SK-N-MC (cell line): ENCODE data around the gene EIF1B.

Experiments
- DNase-seq: peaks from one replicate; pipeline ENCODE4 v3.0.0-alpha.2; 2011; ENCODE audit warnings: low read depth, low spot score
- H3K27ac ChIP-seq: fragments of 200-600 bp; sonication (generic); 2 replicates; pipeline ENCODE4 v1.5.1; 2016; ENCODE audit warnings: mixed run types
- H3K36me3 ChIP-seq: fragments of 200-600 bp; sonication (generic); 2 replicates; pipeline ENCODE4 v1.6.1; 2017; ENCODE audit warnings: antibody characterized with exemption, low read length, mixed read lengths; ENCODE audit not compliant: insufficient read depth
- H3K4me3 ChIP-seq: fragments of 200-600 bp; sonication (generic); 2 replicates; pipeline ENCODE4 v1.5.1; 2016
- H3K9ac ChIP-seq: fragments of 200-600 bp; sonication (generic); 2 replicates; pipeline ENCODE4 v1.8.0; 2017; ENCODE audit warnings: mixed run types, mixed read lengths; ENCODE audit not compliant: insufficient read length
- H3K9me3 ChIP-seq: fragments of 200-600 bp; sonication (generic); 2 replicates; pipeline ENCODE4 v1.6.1; 2017; ENCODE audit warnings: low read depth, mild to moderate bottlenecking, antibody characterized with exemption, low read length, moderate library complexity, mixed read lengths
- EZH2 ChIP-seq: fragments of 200-600 bp; sonication (generic); IDR thresholded peaks from one replicate; pipeline ENCODE4 v1.6.1; 2017; ENCODE audit warnings: antibody characterized with exemption
- FOXP2 ChIP-seq: optimal IDR thresholded peaks from 2 replicates; pipeline ENCODE3; 2011; ENCODE audit warnings: mild to moderate bottlenecking, moderate library complexity; ENCODE audit not compliant: insufficient read depth; ENCODE audit errors: extremely low read length, control extremely low read depth
- POLR2AphosphoS5 ChIP-seq: IDR thresholded peaks from 2 replicates; pipeline ENCODE4 v1.6.1; 2012; ENCODE audit warnings: mild to moderate bottlenecking, low read depth, low read length, borderline replicate concordance

Gene EIF1B

DNA sequence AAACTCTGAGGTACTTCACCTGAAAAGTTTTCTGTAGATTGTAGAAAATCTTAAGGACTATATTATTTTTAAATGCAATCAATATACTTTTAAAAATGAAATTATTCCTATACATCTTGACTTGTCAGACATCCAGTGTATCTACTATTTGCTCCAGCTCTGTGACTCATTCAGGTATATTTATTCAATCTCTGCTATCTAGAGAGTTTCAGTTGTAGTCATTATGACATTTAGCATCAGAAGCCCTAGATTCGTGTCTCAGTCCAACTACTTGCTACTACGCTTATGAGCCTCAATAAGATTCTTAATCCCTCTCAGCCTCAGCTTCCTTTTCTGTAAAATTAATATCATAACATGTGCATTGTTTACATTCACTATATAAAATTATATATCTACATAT lies 22.3 kb upstream of the EIF1B start:
- no peaks in the 10 kb centered on the region for H3K36me3 ChIP-seq
- no peak overlapping the region for H3K4me3 ChIP-seq
- no peak for TF ChIP-seq EZH2
- TF ChIP-seq FOXP2 = no peak
- no peak for TF ChIP-seq POLR2AphosphoS5
- no peaks in the 10 kb centered on the region for H3K9me3 ChIP-seq
- H3K27ac ChIP-seq = no peak overlapping the region
- DNase-seq = no peak
- no peak overlapping the region for H3K9ac ChIP-seq

- DNase-seq = no peak
- no peaks in the 10 kb centered on the region for H3K36me3 ChIP-seq
- no peaks in the 10 kb centered on the region for H3K9me3 ChIP-seq
- no peak overlapping the region for H3K4me3 ChIP-seq
- H3K27ac ChIP-seq = no peak overlapping the region
- TF ChIP-seq FOXP2 (no peak), EZH2 (no peak), POLR2AphosphoS5 (no peak)
- no peak overlapping the region for H3K9ac ChIP-seq
Measured at GRCh38 chr3:40290396-40290795, 19.1 kb upstream of the EIF1B start.

DNA sequence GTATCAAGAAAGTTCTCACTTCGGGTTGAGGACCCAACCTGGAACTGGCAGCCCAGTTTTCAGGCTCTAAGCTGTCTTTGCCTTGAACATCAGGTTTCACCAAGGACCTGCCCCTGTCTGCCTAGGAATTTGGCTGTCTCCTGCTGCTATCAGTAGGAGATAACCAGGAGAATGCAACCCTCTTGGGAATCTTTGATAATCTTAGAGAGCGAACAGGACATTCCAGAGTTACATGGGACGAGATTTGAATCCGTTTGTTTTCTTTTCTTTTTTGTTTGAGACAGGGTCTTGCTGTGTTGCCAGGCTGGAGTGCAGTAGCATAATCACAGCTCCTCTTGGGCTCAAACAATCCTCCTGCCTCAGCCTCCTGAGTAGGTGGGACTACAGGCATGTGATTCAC lies 18.0 kb upstream of the EIF1B start:
- DNase-seq = no peak
- Histone ChIP-seq H3K36me3 (no peaks in the 10 kb centered on the region), H3K9me3 (no peaks in the 10 kb centered on the region), H3K9ac (no peak overlapping the region), H3K4me3 (no peak overlapping the region), H3K27ac (no peak overlapping the region)
- TF ChIP-seq EZH2 (no peak), POLR2AphosphoS5 (no peak), FOXP2 (no peak)

DNA sequence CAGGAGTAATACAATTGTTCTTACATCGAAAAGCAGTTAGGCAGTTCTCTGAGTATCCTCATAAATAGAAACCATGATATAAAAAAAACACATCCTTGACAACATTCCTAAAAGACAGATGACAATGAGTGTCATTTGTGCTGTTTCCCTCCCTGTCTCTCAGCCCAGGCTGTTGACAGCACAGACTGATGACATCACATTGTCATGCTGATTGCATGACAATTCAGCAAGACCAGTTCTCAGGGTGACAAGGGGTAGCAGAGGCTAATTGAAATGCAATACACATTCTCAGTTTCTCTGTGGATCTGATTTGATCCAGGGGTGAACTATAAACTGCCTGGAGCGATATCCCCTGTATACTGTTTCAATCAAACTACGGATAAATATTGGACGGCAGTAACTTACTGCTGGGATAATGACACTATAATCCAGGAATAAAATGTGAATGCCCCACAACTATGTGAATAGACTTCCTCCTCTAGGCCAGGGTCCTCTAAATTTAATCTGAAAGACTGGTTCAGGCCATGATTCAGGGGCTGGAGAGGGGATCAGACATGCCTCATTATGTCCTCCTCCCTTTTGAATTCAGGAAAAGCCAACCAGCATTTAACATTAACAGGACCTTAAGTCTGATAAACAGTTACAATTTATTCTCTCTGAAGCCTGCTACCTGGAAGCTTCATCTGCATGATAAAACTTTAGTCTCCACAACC lies 16.7 kb upstream of the EIF1B start:
- Histone ChIP-seq H3K27ac (no peak overlapping the region), H3K4me3 (no peak overlapping the region)
- TF ChIP-seq FOXP2 = no peak
- no peak for TF ChIP-seq POLR2AphosphoS5
- TF ChIP-seq EZH2 = no peak

DNA sequence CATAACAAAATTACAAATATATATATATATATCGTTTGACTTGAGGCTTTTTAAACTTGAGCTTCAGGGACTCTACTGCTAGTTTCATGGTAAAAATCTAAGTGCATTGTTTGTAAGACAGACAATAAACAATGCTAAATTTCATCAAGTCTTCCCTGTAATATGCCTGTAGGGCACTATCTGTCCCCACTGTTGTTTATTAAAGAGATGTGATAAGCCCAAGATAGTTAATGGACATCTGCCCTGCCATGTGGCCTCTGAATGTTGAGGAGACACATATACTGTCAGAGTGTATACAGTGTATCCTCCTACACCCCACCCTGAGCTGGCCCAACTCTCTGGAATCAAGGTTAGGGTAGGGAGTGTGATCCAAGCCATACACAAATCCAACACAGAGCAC lies 15.1 kb upstream of the EIF1B start:
- TF ChIP-seq POLR2AphosphoS5 = no peak
- TF ChIP-seq FOXP2 = no peak
- TF ChIP-seq EZH2 = no peak
- no peak overlapping the region for H3K9ac ChIP-seq
- DNase-seq = no peak
- no peak overlapping the region for H3K27ac ChIP-seq
- no peaks in the 10 kb centered on the region for H3K36me3 ChIP-seq
- no peaks in the 10 kb centered on the region for H3K9me3 ChIP-seq
- no peak overlapping the region for H3K4me3 ChIP-seq

More for the DNA sequence above, 16.7 kb upstream of the EIF1B start:
- Histone ChIP-seq H3K36me3 (no peaks in the 10 kb centered on the region), H3K9ac (no peak overlapping the region), H3K9me3 (no peaks in the 10 kb centered on the region)
- no peak for DNase-seq

GRCh38 chr3:40298075-40298474 lies 11.4 kb upstream of the EIF1B start:
- DNase-seq = no peak
- H3K27ac ChIP-seq = no peak overlapping the region
- H3K9me3 ChIP-seq = no peaks in the 10 kb centered on the region
- H3K36me3 ChIP-seq = no peaks in the 10 kb centered on the region
- H3K9ac ChIP-seq = no peak overlapping the region
- no peak overlapping the region for H3K4me3 ChIP-seq
- TF ChIP-seq FOXP2 = no peak
- TF ChIP-seq POLR2AphosphoS5 = no peak
- TF ChIP-seq EZH2 = no peak

DNA sequence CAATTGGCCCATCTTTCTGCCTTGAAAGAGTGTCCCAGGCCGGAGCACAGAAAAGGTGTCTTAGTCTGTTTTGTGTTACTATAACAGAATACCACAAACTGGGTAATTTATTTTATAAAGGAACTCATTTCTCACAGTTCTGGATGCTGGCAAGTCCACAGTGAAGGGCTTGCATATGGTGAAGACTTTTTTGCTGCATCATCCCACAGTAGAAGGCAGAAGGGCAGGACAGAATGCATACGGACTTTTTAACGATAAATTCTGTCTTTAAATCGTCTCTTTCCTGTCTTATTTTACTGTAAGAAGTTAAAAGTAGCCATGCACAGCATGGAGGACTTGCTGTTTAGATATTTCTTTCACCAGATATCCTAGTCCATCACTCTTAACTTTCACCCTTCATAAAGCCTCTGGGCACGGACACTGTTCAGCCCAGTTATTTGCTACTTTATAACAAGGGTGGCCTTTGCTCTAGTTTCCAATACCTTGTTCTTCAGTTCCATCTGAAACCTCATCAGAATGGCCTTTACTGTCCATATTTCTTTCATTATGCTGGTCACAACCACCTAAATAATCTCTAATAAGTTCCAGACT lies 10.3 kb upstream of the EIF1B start:
- Histone ChIP-seq H3K27ac (no peak overlapping the region), H3K9me3 (no peaks in the 10 kb centered on the region), H3K9ac (no peak overlapping the region), H3K4me3 (no peak overlapping the region), H3K36me3 (no peaks in the 10 kb centered on the region)
- DNase-seq = no peak
- TF ChIP-seq EZH2 = no peak
- no peak for TF ChIP-seq FOXP2
- TF ChIP-seq POLR2AphosphoS5 = no peak

- DNase-seq = no peak
- H3K4me3 ChIP-seq = no peak overlapping the region
- no peak overlapping the region for H3K9ac ChIP-seq
- H3K27ac ChIP-seq = no peak overlapping the region
- H3K36me3 ChIP-seq = no peaks in the 10 kb centered on the region
- TF ChIP-seq POLR2AphosphoS5 = no peak
- TF ChIP-seq FOXP2 = no peak
- TF ChIP-seq EZH2 = no peak
- H3K9me3 ChIP-seq = no peaks in the 10 kb centered on the region
Measured at GRCh38 chr3:40299721-40300335, 9.7 kb upstream of the EIF1B start.

DNA sequence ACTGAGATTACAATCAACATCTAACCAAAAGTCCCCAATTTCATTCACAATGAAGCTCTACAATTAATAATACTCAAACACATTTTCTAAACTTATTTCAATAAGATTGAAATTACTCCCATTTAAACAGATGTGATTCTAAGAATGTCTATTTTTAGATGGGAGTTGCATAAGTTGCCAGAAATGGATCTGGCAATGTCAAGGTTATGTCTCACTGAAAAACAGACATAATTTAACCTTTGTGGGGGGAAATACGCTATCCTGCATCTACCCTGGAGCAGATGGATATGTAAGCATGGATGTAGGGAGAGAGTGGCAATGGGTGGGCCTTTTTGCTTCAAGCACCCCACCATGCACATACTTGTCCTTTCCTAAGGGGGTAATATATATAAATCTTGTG lies 6.7 kb upstream of the EIF1B start:
- no peaks in the 10 kb centered on the region for H3K9me3 ChIP-seq
- TF ChIP-seq EZH2 (no peak), POLR2AphosphoS5 (no peak), FOXP2 (no peak)
- no peak for DNase-seq
- H3K36me3 ChIP-seq = no peaks in the 10 kb centered on the region
- H3K27ac ChIP-seq = no peak overlapping the region
- no peak overlapping the region for H3K4me3 ChIP-seq
- no peak overlapping the region for H3K9ac ChIP-seq
